HK-2 (cell line): ENCODE measurements around the gene CDKN1B.

Experiments
- DNase-seq: peaks from one replicate; pipeline ENCODE4 v3.0.0-alpha.2; 2018; ENCODE audit not compliant: unreplicated experiment

Gene CDKN1B

DNA sequence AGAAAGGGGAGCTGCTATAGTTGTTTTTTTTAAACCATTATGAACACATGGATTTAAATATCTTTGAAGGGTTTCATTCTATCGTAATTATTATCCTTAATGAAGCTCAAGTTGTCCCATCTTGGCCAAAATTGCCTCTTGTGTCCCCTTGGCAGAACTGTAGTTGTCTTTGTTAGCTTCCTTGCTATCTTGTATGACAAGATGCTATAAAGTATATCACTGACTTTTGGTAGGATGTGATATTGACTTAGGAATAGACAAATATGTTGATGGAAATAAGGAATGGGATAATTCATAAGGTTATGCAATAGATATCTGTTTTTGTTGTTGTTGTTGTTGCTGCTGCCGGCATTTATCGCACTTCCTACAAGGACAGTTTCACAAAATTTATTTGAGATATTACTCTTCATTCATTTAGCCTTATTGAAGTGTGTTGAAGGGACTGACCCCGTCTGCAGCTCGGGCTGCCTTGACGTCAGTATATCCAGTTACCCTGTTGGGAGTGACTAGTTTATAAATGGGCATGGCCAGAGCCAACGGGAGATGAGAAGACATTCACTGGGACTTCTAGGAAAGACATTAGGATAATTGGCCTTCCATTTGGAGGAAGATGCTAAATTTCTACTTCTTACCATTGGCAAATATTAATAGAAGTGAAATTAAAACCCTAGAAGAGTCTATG lies 42.2 kb downstream of the CDKN1B start:
- no peak for DNase-seq

DNA sequence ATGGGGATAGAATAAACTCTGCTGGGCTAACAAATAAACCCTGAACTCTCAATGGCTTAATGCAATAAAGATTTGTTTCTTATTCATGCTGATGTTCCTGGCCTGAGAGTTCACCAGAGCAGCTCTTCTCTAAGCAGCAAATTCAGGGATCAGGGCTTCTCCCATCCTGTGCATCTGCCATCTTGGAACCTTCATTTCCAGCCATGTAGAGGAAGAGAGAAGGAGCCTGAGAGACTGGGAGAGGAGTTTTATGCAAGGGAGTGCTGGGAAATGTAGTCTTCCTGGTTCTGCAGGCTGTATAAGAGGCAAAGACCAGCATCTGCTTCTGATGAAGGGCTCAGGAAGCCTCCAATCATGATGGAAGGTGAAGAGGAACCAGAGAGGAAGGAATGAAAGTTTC lies 47.7 kb downstream of the CDKN1B start:
- no peak for DNase-seq

DNA sequence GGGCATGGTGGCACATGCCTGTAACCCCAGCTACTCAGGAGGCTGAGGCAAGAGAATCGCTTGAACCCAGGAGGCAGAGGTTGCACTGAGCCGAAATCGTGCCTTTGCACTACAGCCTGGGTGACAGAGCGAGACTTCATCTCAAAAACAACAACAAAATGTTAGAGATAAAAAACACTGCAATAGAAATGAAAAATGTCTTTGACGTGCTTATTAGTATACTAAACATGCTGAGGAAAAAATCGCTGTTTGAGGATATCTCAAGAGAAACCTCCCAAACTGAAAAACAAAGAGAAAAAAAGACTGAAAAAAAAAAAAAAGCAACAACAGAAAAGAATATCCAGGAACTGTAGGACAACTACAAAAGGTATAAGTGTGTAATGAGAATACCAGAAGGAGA lies 53.1 kb downstream of the CDKN1B start:
- DNase-seq: no peak
